ENCODE results near the gene BCAR3. TPM values are rescaled to one million over a fixed set of nuclear protein-coding genes. Genes with fewer than 3 reads are reported as not detected.

BCAR3 gene
- total RNA-seq, 6 donors from 2014 or later: 26.3 to 48.8 (median 31.9) TPM

- Histone ChIP-seq H3K27ac (no peak overlapping the region), H3K4me1 (peaks cover 3 to 15% (median 13%) of the 10 kb centered on the region in 4 donors), H3K9me3 (no peaks in the 10 kb centered on the region), H3K36me3 (peaks cover 4 to 88% (median 40%) of the 10 kb centered on the region in 4 donors), H3K4me3 (no peak overlapping the region), H3K27me3 (no peaks in the 10 kb centered on the region)
- WGBS, 2 donors: 82 to 89% methylated on average over 7 to 17 of the region's 18 CpGs
- TF ChIP-seq POLR2AphosphoS5 (IDR thresholded peaks at IDR 0.05) (no peak), EP300 (IDR thresholded peaks at IDR 0.05) (no peak)
- peak in 1 of 2 donors; percentile 29 for DNase-seq
- no peak for ATAC-seq (ENCODE audit: low FRiP score in 2 of 2)
Measured at GRCh38 chr1:93577536-93578432, 103.9 kb downstream of the BCAR3 start.

GRCh38 chr1:93576746-93577145 is 104.9 kb downstream of the BCAR3 start:
- Histone ChIP-seq H3K27ac (peak overlapping the region in 1 of 4 donors; percentile 34), H3K4me1 (peaks cover 3 to 19% (median 13%) of the 10 kb centered on the region in 4 donors), H3K27me3 (no peaks in the 10 kb centered on the region), H3K36me3 (peaks cover 4 to 88% (median 38%) of the 10 kb centered on the region in 4 donors), H3K9me3 (no peaks in the 10 kb centered on the region), H3K4me3 (no peak overlapping the region)
- 98 to 100% methylated on average over 2 of the region's 2 CpGs for WGBS, 2 donors
- ATAC-seq (ENCODE audit: low FRiP score in 2 of 2) (no peak), DNase-seq (no peak)
- TF ChIP-seq EP300 (IDR thresholded peaks at IDR 0.05) (no peak), POLR2A (IDR thresholded peaks at IDR 0.05) (no peak), POLR2AphosphoS5 (IDR thresholded peaks at IDR 0.05) (no peak), CTCF (IDR thresholded peaks at IDR 0.05) (no peak)

DNA sequence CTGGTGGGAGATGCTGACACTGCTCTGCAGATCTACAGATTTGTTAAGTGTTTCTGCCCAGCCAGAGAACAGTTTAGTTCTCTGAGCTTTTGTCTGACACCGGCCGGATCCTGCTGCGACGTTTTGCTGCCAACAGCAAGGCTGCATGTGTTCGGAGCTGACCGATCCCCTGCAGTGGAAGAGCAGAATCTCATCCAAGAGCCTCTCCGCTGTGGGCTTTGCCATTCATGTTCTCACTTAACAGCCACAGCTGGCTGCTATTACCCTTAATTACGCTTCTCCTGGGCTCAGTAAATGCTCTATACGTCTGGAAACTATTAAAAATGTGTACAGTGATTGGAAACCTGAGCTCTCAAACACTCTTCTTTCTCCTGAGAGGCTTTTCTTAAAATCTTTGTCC is 105.3 kb downstream of the BCAR3 start:
- no peaks in the 10 kb centered on the region for H3K27me3 ChIP-seq
- peak overlapping the region in 1 of 4 donors; percentile 34 for H3K27ac ChIP-seq
- DNase-seq (peak in 1 of 2 donors; percentile 34), ATAC-seq (ENCODE audit: low FRiP score in 2 of 2) (no peak)
- H3K36me3 ChIP-seq: peaks cover 4 to 88% (median 39%) of the 10 kb centered on the region in 4 donors
- TF ChIP-seq CTCF (IDR thresholded peaks at IDR 0.05): no peak
- TF ChIP-seq POLR2AphosphoS5 (IDR thresholded peaks at IDR 0.05): no peak
- no peak for TF ChIP-seq EP300 (IDR thresholded peaks at IDR 0.05)
- no peak for TF ChIP-seq POLR2A (IDR thresholded peaks at IDR 0.05)
- H3K4me3 ChIP-seq: no peak overlapping the region
- H3K4me1 ChIP-seq: peaks cover 3 to 19% (median 13%) of the 10 kb centered on the region in 4 donors
- no peaks in the 10 kb centered on the region for H3K9me3 ChIP-seq
- WGBS, 2 donors: 83 to 86% methylated on average over 9 of the region's 9 CpGs

GRCh38 chr1:93575621-93576284 is 105.9 kb downstream of the BCAR3 start:
- peaks cover 4 to 88% (median 43%) of the 10 kb centered on the region in 4 donors for H3K36me3 ChIP-seq
- peak overlapping the region in 1 of 4 donors; percentile 34 for H3K27ac ChIP-seq
- H3K4me1 ChIP-seq: peaks cover 3 to 19% (median 13%) of the 10 kb centered on the region in 4 donors

GRCh38 chr1:93574991-93575390 is 106.6 kb downstream of the BCAR3 start:
- 88 to 94% methylated on average over 6 of the region's 6 CpGs for WGBS, 2 donors
- Histone ChIP-seq H3K4me1 (peaks cover 3 to 17% (median 10%) of the 10 kb centered on the region in 4 donors), H3K27ac (peak overlapping the region in 1 of 4 donors; percentile 34), H3K36me3 (peaks cover 4 to 90% (median 48%) of the 10 kb centered on the region in 4 donors), H3K27me3 (no peaks in the 10 kb centered on the region), H3K9me3 (no peaks in the 10 kb centered on the region), H3K4me3 (no peak overlapping the region)
- DNase-seq (no peak), ATAC-seq (ENCODE audit: low FRiP score in 2 of 2) (no peak)
- TF ChIP-seq EP300 (IDR thresholded peaks at IDR 0.05): no peak
- no peak for TF ChIP-seq POLR2AphosphoS5 (IDR thresholded peaks at IDR 0.05)
- no peak for TF ChIP-seq POLR2A (IDR thresholded peaks at IDR 0.05)
- no peak for TF ChIP-seq CTCF (IDR thresholded peaks at IDR 0.05)

More at GRCh38 chr1:93575621-93576284, 105.9 kb downstream of the BCAR3 start:
- ATAC-seq (ENCODE audit: low FRiP score in 2 of 2) (no peak), DNase-seq (no peak)
- Histone ChIP-seq H3K4me3 (no peak overlapping the region), H3K27me3 (no peaks in the 10 kb centered on the region), H3K9me3 (no peaks in the 10 kb centered on the region)
- 88 to 93% methylated on average over 5 to 10 of the region's 10 CpGs for WGBS, 2 donors
- no peak for TF ChIP-seq POLR2AphosphoS5 (IDR thresholded peaks at IDR 0.05)
